Measurements from ENCODE around the gene GJA3. TPM values are rescaled to one million over a fixed set of nuclear protein-coding genes. Genes with fewer than 3 reads are reported as not detected.

Gene GJA3
- total RNA-seq, 3 donors from 2014 or later (not counting 1 experiment from before 2014, with no cell fraction given): 0.18 TPM; not detected in 2

GRCh38 chr13:20127262-20127561 is 33.6 kb downstream of the GJA3 start:
- intact Hi-C loops (cut with micrococcal nuclease): no loop called here
- Mint-ChIP-seq H3K27me3 (ENCODE audit: low read depth in 2 of 2) (peaks cover 8 to 9% of the 10 kb centered on the region in 2 donors), H3K4me3 (peak overlapping the region; percentile 33), H3K27ac (no peak overlapping the region), H3K36me3 (no peaks in the 10 kb centered on the region), H3K9me3 (no peaks in the 10 kb centered on the region), H3K4me1 (peaks cover 0 to 7% of the 10 kb centered on the region in 2 donors)
- Histone ChIP-seq H3K4me1 (ENCODE audit: control insufficient read depth, insufficient read depth, low read length) (peaks cover 21% of the 10 kb centered on the region), H3K4me3 (ENCODE audit: low read length) (peak overlapping the region; percentile 43), H3K27ac (ENCODE audit: low read length) (no peak overlapping the region), H3K27me3 (ENCODE audit: control insufficient read depth, insufficient read depth, low read length) (peaks cover 18% of the 10 kb centered on the region), H3K36me3 (ENCODE audit: control insufficient read depth, insufficient read depth, low read length) (no peaks in the 10 kb centered on the region), H3K9me3 (ENCODE audit: control insufficient read depth, insufficient read depth, low read length) (no peaks in the 10 kb centered on the region)
- TF ChIP-seq, protein P1, sequence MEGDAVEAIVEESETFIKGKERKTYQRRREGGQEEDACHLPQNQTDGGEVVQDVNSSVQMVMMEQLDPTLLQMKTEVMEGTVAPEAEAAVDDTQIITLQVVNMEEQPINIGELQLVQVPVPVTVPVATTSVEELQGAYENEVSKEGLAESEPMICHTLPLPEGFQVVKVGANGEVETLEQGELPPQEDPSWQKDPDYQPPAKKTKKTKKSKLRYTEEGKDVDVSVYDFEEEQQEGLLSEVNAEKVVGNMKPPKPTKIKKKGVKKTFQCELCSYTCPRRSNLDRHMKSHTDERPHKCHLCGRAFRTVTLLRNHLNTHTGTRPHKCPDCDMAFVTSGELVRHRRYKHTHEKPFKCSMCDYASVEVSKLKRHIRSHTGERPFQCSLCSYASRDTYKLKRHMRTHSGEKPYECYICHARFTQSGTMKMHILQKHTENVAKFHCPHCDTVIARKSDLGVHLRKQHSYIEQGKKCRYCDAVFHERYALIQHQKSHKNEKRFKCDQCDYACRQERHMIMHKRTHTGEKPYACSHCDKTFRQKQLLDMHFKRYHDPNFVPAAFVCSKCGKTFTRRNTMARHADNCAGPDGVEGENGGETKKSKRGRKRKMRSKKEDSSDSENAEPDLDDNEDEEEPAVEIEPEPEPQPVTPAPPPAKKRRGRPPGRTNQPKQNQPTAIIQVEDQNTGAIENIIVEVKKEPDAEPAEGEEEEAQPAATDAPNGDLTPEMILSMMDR (IDR thresholded peaks at IDR 0.05): no peak
- WGBS (ENCODE audit: insufficient coverage): 13% methylated on average over 6 of the region's 6 CpGs
- ATAC-seq: peak; percentile 12 to 48 (median 28)
- DNase-seq: no peak

GRCh38 chr13:20126541-20127261 is 34.2 kb downstream of the GJA3 start:
- DNase-seq: no peak
- Mint-ChIP-seq H3K9me3 (no peaks in the 10 kb centered on the region), H3K4me3 (peak overlapping the region; percentile 22), H3K36me3 (no peaks in the 10 kb centered on the region), H3K27me3 (ENCODE audit: low read depth in 2 of 2) (peaks cover 8 to 9% of the 10 kb centered on the region in 2 donors), H3K27ac (no peak overlapping the region), H3K4me1 (peaks cover 0 to 7% of the 10 kb centered on the region in 2 donors)
- Histone ChIP-seq H3K27ac (ENCODE audit: low read length) (no peak overlapping the region), H3K4me3 (ENCODE audit: low read length) (no peak overlapping the region), H3K9me3 (ENCODE audit: control insufficient read depth, insufficient read depth, low read length) (no peaks in the 10 kb centered on the region), H3K4me1 (ENCODE audit: control insufficient read depth, insufficient read depth, low read length) (peaks cover 21% of the 10 kb centered on the region), H3K36me3 (ENCODE audit: control insufficient read depth, insufficient read depth, low read length) (no peaks in the 10 kb centered on the region), H3K27me3 (ENCODE audit: control insufficient read depth, insufficient read depth, low read length) (peaks cover 18% of the 10 kb centered on the region)
- intact Hi-C loops (cut with micrococcal nuclease): no loop called here
- 59% methylated on average over 13 of the region's 16 CpGs for WGBS (ENCODE audit: insufficient coverage)
- ATAC-seq: no peak
- TF ChIP-seq, protein P1 (IDR thresholded peaks at IDR 0.05): no peak

DNA sequence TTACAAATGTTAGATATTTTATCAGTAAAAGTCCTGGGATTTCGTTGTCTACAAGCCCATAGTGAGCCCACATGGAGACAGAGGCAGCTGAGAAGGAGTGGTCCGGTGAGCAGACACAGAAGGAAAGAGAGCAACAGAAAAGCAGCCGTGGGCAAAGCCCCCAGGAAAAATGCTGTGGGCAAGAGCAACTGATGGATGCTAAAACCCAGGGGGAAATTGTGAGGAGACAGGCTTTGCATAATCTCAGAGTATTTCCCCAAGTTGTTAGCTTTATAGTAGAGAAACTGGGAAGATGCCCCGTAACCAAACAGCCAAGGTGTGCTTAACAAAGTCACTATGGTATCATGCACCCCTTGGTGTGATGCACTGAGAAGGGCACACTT is 35.1 kb downstream of the GJA3 start:
- ATAC-seq (no peak), DNase-seq (no peak)
- Mint-ChIP-seq H3K4me1 (peaks cover 7 to 12% of the 10 kb centered on the region in 2 donors), H3K27me3 (ENCODE audit: low read depth in 2 of 2) (peaks cover 12 to 14% of the 10 kb centered on the region in 2 donors), H3K27ac (no peak overlapping the region), H3K9me3 (no peaks in the 10 kb centered on the region), H3K4me3 (peak overlapping the region; percentile 17), H3K36me3 (no peaks in the 10 kb centered on the region)
- Histone ChIP-seq H3K9me3 (ENCODE audit: control insufficient read depth, insufficient read depth, low read length) (no peaks in the 10 kb centered on the region), H3K4me3 (ENCODE audit: low read length) (no peak overlapping the region), H3K27me3 (ENCODE audit: control insufficient read depth, insufficient read depth, low read length) (peaks cover 18% of the 10 kb centered on the region), H3K36me3 (ENCODE audit: control insufficient read depth, insufficient read depth, low read length) (no peaks in the 10 kb centered on the region), H3K27ac (ENCODE audit: low read length) (no peak overlapping the region), H3K4me1 (ENCODE audit: control insufficient read depth, insufficient read depth, low read length) (peaks cover 27% of the 10 kb centered on the region)
- intact Hi-C loops (cut with micrococcal nuclease): no loop called here
- TF ChIP-seq, protein P1 (IDR thresholded peaks at IDR 0.05): no peak
- WGBS (ENCODE audit: insufficient coverage): 92% methylated on average over 4 of the region's 4 CpGs

Measured in natural killer cell (primary cell).